ENCODE data around the gene HS6ST1.

DNA sequence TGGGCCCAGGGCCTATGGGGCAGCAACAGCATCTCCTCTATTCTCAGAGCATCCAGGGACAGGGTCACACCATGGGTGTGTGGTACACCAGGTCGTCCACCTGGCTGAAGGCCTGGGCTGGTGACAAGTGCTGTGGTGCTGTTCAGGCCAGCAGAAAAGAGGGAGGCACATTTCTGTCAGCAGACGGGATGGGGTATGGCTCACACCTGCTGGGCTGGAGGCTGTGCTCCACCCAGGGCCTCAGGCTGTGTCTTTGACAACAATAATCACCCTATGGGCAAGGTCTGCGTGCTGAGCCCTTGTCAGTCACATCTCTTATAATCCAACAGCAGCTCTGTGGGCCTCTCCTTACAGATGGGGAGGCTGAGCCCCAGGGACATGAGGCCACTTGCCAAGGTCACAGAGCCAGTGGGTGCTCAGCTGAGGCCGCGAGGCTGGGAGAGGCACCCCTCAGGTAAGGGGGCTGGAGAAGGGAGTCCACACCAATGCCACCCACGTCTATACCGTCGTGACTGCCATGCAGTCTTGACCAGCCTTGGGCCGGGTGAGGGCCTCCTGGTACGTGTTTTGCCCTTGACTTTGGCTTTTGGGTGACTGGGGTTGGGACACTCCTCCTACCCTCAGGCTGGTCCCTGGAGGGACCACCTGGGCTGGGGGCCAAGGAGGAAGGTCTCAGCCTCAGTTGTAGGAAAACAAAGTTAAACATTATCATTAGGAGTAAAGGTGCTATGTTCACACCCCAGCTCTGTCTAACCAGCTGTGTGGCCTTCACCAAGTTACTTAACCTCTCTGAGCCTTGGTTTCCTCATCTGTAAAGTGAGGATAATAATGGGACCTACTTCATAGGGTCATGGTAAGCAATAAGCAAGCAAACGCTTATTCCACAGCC, 5.6 kb upstream of the HS6ST1 start:
- TF ChIP-seq ZFP3 (CRISPR knock-in tag; IDR thresholded peaks at IDR 0.05) (no peak), RARB (CRISPR knock-in tag; IDR thresholded peaks at IDR 0.05) (no peak), ZFP30 (CRISPR knock-in tag; IDR thresholded peaks at IDR 0.05) (no peak), TCF4 (CRISPR knock-in tag; IDR thresholded peaks at IDR 0.05; ENCODE audit: borderline replicate concordance) (no peak), ZC3H10 (CRISPR knock-in tag; IDR thresholded peaks at IDR 0.05) (no peak), PATZ1 (CRISPR knock-in tag; IDR thresholded peaks at IDR 0.05; ENCODE audit: borderline replicate concordance) (no peak), CSDC2 (CRISPR knock-in tag; IDR thresholded peaks at IDR 0.05) (no peak), GLIS3 (CRISPR knock-in tag; IDR thresholded peaks at IDR 0.05) (no peak), ISL1 (CRISPR knock-in tag; IDR thresholded peaks at IDR 0.05) (no peak), ESRRG (CRISPR knock-in tag; IDR thresholded peaks at IDR 0.05) (no peak)
- TF ChIP-seq, protein P1, sequence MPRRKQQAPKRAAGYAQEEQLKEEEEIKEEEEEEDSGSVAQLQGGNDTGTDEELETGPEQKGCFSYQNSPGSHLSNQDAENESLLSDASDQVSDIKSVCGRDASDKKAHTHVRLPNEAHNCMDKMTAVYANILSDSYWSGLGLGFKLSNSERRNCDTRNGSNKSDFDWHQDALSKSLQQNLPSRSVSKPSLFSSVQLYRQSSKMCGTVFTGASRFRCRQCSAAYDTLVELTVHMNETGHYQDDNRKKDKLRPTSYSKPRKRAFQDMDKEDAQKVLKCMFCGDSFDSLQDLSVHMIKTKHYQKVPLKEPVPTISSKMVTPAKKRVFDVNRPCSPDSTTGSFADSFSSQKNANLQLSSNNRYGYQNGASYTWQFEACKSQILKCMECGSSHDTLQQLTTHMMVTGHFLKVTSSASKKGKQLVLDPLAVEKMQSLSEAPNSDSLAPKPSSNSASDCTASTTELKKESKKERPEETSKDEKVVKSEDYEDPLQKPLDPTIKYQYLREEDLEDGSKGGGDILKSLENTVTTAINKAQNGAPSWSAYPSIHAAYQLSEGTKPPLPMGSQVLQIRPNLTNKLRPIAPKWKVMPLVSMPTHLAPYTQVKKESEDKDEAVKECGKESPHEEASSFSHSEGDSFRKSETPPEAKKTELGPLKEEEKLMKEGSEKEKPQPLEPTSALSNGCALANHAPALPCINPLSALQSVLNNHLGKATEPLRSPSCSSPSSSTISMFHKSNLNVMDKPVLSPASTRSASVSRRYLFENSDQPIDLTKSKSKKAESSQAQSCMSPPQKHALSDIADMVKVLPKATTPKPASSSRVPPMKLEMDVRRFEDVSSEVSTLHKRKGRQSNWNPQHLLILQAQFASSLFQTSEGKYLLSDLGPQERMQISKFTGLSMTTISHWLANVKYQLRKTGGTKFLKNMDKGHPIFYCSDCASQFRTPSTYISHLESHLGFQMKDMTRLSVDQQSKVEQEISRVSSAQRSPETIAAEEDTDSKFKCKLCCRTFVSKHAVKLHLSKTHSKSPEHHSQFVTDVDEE (CRISPR knock-in tag; IDR thresholded peaks at IDR 0.05) = no peak
- TF ChIP-seq, protein P2, sequence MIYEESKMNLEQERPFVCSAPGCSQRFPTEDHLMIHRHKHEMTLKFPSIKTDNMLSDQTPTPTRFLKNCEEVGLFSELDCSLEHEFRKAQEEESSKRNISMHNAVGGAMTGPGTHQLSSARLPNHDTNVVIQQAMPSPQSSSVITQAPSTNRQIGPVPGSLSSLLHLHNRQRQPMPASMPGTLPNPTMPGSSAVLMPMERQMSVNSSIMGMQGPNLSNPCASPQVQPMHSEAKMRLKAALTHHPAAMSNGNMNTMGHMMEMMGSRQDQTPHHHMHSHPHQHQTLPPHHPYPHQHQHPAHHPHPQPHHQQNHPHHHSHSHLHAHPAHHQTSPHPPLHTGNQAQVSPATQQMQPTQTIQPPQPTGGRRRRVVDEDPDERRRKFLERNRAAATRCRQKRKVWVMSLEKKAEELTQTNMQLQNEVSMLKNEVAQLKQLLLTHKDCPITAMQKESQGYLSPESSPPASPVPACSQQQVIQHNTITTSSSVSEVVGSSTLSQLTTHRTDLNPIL (CRISPR knock-in tag; IDR thresholded peaks at IDR 0.05; ENCODE audit: low read depth) = no peak
